Adipocyte (in vitro differentiated cells): ENCODE data around the gene NFATC2.

Source experiments
- DNase-seq: peaks from one replicate; pipeline ENCODE4 v3.0.0-alpha.2; 2015; ENCODE audit warnings: low read depth
- H3K27me3 ChIP-seq: replicated peaks from 2 replicates; pipeline ENCODE4 v1.7.0; 2013; ENCODE audit warnings: mild to moderate bottlenecking, low read length, moderate library complexity; ENCODE audit not compliant: control insufficient read depth, insufficient read depth
- H3K36me3 ChIP-seq: 2 replicates; pipeline ENCODE4 v1.7.0; 2013; ENCODE audit warnings: low read length, mild to moderate bottlenecking, moderate library complexity; ENCODE audit not compliant: control insufficient read depth, insufficient read depth, severe bottlenecking
- H3K4me1 ChIP-seq: 2 replicates; pipeline ENCODE4 v1.7.0; 2013; ENCODE audit warnings: mild to moderate bottlenecking, low read length, moderate library complexity; ENCODE audit not compliant: control insufficient read depth, insufficient read depth
- H3K4me3 ChIP-seq: 2 replicates; pipeline ENCODE4 v1.7.0; 2013; ENCODE audit warnings: mild to moderate bottlenecking, low read length, moderate library complexity
- H3K9ac ChIP-seq: 2 replicates; pipeline ENCODE4 v1.7.0; 2013; ENCODE audit warnings: mild to moderate bottlenecking, low read length, moderate library complexity
- H3K9me3 ChIP-seq: 2 replicates; pipeline ENCODE4 v1.7.0; 2013; ENCODE audit warnings: mild to moderate bottlenecking, low read length, moderate library complexity; ENCODE audit not compliant: control insufficient read depth

NFATC2 gene

DNA sequence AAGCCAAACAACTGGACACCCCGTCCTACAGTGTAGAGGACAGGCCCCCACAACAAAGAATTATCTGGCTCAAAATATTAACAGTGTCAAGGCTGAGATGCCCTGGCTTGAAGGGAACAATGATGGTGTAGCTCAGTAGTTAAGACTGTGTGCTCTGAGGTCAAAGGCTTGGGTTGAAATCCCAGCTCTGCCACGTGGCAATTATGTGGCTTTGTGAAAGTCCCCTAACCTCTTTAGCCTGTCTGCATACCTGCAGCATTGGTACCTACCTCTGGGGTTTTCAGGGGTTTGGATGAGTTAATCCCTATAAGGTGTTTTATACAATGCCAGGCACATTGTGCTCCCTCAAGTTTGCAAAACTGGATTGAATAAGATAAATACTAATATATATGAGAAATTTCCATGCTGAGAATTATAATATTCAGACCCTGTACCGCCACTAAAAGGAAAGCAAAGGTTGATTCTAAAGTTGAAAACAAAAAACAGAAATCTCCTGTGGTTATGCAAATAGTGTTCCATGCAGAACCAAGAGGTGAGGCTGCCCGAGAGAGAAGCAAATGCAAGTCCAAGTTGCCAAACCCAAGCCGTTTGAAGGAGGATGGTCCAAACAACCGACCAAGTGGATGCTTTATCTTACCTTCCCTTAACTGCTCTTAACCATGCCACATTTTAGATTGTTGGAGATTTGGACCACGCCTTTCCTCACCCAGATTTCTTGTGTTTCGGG is 199.8 kb downstream of the NFATC2 start:
- Histone ChIP-seq H3K27me3 (no peaks in the 10 kb centered on the region), H3K9ac (no peak overlapping the region), H3K9me3 (no peaks in the 10 kb centered on the region), H3K4me1 (peaks cover 20% of the 10 kb centered on the region), H3K36me3 (no peaks in the 10 kb centered on the region), H3K4me3 (no peak overlapping the region)
- no peak for DNase-seq

DNA sequence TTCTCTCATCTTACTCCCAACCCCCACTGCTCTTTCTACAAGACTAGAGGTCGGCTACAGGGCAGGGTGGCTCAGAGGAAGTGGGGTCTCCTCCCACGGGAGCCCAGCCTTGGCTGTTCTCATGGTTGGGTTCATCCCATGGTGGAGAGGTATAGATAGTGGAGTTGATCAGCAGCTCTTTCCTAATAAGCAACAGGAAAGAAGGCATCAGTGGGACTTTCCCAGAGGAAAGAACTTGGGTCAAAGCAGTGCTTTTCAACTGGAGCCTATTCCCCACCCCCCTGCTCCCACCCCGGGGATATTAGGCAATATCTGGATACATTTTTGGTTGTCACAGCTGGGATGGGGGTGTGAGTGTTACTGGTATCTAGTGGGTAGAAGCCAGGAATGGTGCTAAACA is 200.9 kb downstream of the NFATC2 start:
- no peaks in the 10 kb centered on the region for H3K27me3 ChIP-seq
- no peaks in the 10 kb centered on the region for H3K9me3 ChIP-seq
- H3K9ac ChIP-seq = no peak overlapping the region
- no peaks in the 10 kb centered on the region for H3K36me3 ChIP-seq
- no peak for DNase-seq
- H3K4me1 ChIP-seq = peaks cover 20% of the 10 kb centered on the region
- H3K4me3 ChIP-seq = no peak overlapping the region

DNA sequence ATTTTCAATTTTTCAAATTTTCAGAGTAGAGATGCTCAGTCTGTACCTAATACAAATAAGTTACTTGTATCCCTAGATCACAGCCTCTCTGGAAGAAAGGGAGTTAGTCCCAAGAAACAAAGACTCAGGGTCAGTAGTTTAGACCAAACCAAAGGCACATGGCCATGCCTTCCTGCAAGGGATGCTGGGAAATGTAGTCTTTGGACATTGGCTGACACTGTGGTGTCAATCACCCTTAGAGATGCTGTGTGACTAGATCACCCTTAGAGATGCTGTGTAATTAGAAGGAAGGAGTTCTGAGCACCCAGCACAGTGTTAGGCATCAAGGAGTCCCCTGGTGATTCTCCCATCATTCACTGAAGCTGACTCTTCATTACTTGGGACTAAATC is 202.1 kb downstream of the NFATC2 start:
- H3K4me3 ChIP-seq = no peak overlapping the region
- DNase-seq = no peak
- no peaks in the 10 kb centered on the region for H3K36me3 ChIP-seq

DNA sequence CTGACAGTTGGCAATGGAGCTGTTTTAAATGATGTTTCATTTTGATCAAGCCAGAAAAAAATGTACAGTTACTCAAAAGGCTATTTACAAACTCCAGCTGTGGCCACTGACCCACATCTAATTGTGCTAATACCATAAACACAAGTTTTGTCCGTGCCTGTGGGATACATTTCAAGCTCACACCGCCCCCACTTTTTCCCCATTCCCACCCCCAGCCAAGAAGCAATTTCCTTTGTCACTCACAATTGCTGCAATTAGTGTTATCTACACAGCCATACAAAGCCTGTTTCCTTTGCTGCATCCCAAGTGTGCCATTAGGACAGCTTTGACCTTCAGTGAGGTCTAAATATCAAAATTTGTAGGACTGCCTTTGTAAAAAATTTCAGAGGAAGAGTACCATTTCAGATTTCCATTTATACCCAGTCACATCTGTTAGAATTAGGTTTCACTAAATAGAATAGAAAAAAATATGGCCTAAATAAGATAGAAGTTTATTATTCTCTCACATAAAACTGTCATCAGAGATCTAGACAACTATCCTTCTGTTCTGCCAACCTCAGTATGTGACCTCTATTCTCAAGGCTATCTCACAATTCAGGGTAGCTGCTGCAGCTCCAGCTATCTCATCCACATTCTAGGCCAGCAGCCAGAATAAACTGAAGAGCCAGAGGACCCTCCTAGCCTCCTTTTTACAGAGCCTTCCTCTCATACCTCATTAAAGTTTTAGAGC is 202.6 kb downstream of the NFATC2 start:
- peak; percentile 56 for DNase-seq
- Histone ChIP-seq H3K4me3 (no peak overlapping the region), H3K9ac (no peak overlapping the region)

More for the DNA sequence above, 202.1 kb downstream of the NFATC2 start:
- H3K27me3 ChIP-seq = no peaks in the 10 kb centered on the region
- no peak overlapping the region for H3K9ac ChIP-seq
- H3K4me1 ChIP-seq = peaks cover 9% of the 10 kb centered on the region
- H3K9me3 ChIP-seq = no peaks in the 10 kb centered on the region

DNA sequence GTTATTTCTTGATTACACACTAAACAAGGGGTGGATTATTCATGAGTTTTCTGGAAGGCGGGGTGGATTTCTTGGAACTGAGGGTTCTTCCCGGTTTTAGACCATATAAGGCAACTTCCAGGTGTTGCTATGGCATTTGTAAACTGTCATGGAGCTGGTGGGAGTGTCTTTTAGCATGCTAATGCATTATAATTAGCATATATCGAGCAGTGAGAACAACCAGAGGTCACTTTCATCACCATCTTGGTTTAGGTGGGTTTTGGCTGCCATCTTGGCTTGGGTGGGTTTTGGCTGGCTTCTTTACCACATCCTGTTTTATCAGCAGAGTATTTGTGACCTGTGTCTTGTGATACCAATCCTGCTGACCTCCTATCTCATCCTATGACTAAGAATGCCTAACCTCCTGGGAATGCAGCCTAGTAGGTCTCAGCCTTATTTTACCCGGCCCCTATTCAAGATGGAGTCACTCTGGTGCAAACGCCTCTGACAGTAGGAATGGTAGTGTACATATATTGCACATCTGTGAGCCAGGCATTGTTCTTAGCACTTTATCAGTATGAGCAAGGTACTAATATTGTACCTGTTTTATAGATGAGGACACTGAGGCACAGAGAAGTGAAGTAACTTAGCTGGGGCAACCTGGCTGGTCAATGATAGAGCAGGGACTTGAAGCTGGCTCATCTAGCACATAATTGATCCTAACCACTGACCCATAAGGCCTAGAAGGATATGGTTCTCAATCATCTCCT is 203.7 kb downstream of the NFATC2 start:
- no peak for DNase-seq
- Histone ChIP-seq H3K4me1 (peaks cover 4% of the 10 kb centered on the region), H3K4me3 (no peak overlapping the region), H3K9ac (no peak overlapping the region), H3K27me3 (no peaks in the 10 kb centered on the region), H3K9me3 (no peaks in the 10 kb centered on the region), H3K36me3 (no peaks in the 10 kb centered on the region)

More for the DNA sequence above, 202.6 kb downstream of the NFATC2 start:
- Histone ChIP-seq H3K9me3 (no peaks in the 10 kb centered on the region), H3K27me3 (no peaks in the 10 kb centered on the region), H3K4me1 (peaks cover 4% of the 10 kb centered on the region), H3K36me3 (no peaks in the 10 kb centered on the region)

DNA sequence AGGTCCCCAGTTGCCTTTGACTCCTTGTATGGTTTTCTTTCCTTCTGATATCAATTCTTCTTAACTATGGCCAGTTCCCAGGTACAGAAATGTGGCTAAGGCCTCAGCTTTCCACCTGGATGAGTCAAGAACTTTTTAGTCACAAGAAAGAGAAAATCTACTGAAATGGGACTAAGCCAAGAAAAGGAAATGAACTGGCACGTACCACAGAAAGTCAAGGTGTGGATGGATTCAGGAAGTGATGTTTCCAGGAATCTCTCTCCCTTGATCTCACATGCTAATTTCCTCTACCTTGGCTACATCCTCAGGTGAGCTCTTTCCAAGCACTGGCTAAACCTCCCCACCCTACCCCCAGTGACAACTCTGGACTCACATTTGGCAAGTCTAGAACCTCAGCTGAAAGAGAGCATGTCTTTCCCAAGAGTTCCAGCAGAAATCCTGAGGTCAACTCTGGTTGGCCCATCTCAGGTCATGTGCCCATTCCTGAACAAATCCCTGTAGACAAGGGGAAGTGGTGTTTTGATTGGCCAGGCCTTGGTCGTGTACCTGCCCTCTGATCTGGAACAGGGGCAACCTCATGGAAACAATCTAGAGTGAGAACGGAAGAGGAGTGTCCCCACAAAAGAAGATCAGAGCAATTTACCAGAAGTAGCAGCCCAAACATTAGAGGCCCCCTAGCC is 205.3 kb downstream of the NFATC2 start:
- no peak for DNase-seq
- Histone ChIP-seq H3K36me3 (no peaks in the 10 kb centered on the region), H3K27me3 (no peaks in the 10 kb centered on the region), H3K9ac (no peak overlapping the region), H3K4me1 (peaks cover 4% of the 10 kb centered on the region), H3K9me3 (no peaks in the 10 kb centered on the region), H3K4me3 (no peak overlapping the region)
